Activated T-cell treated with anti-CD3 and anti-CD28 coated beads, Interleukin-2, amount 50 U/mL, for 48 hours (primary cell): ENCODE results near the gene CFAP57.

Source experiments
- DNase-seq, 2 experiments: peaks; one replicate each; pipeline ENCODE4 v3.0.0-alpha.2; 2020

Gene CFAP57

GRCh38 chr1:43302721-43303470, 130.8 kb downstream of the CFAP57 start:
- no peak for DNase-seq

DNA sequence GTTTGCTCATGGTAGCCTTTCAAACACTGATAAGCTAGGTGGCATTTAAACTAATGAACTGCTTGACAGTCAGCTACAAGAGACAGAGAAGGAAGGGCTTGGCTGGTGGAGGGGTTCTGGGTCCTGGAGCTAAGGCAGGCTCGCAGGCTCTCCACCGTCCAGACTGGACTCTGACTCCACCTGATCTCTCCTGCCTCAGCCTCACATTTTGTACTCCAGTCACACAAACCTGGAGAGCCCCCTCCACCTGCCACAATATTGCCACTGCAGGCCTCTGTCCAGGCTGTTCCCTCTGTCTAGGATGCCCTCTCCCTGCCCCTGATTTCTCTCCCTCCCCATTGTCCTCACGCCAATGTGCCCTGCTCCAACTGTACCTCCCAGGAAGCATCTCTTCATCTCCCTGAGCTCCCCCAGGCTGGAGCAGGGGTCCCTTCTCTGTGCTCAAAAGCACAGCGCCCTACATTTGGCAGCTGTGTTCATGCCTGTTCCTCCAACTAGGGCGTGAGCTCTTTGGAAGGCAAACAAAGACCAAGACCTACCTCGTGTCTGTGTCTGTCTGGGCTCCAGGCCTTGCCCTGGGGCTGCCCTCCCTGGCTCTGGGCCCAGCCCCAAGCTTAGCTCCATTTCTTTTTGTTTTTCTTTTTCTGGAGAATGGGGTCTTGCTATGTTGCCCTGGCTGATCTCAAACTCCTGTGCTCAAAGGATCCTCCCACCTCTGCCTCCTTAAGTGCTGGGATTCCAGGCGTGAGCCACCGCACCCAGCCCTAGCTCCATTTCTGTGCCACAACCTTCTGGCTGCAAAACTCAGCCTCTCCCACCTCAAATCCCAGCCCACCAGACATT, 131.6 kb downstream of the CFAP57 start:
- DNase-seq = no peak
